ENCODE data around the gene TINAGL1.
A peak's percentile ranks its signal among the peaks of the same experiment; 100 is the strongest.

Gene TINAGL1

DNA sequence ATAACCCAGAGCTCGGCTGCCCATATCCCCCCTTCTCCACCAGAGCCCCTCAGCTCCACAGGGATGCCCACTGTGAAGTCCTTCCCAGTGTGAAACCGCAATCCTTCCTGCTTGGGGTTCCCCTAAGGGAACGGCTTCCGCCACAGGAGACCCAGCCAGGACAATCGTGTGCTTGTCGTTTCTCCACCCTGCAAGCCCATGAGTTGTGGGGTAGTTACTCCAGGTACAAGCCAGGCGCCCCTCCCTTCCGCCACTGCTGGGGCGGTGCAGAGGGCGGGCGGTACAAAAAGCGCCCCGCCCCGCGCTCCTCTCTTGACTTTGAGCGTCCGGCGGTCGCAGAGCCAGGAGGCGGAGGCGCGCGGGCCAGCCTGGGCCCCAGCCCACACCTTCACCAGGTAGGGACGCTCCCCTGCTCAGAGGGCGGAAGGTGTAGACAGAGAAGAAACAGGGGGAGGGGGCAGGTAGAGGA lies at the start of gene TINAGL1:
TSS of gene TINAGL1 (plus strand) at position 315 of the 469 bp plus-strand sequence. CDS start 634 bp downstream, outside the sequence.
- no peak for DNase-seq

- no peak for DNase-seq
Observed at GRCh38 chr1:31529999-31530684, 46.2 kb upstream of the TINAGL1 start.

DNA sequence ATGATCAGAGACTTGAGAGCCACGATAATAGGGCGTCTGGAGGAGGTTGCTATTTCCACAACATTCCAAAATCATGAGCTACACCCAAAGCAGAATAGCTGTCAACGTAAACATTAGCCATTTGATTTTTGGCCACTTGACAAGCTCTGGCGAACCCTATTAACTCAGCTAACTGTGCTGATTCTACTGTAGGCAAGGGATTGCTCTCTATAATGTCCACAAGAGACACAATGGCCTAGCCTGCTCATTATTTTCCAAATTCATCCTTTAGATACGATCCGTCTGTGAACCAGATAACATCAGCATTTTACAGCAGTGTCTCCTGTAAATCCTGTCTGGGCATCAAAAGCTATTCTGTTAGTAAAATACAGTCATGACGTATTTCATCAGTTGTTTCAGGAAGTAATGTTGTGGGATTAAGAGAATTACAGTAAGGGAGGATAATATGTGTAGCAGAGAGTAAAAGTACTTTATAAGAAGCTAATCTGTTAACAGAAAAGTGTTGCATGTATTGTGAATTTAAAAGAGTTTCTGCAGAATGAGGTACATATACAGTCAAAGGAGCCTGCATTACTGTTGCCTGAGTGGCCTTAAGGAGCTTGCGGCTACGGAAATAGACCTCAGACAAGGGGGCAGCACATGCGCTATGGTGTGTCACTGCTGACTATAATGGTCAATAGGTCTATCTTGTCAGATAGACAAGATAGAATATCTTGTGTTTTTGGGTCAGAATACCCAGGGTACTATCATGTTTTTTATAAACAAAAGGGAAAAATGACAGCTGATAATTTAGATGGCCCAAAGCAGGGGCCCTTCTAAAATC lies 44.9 kb upstream of the TINAGL1 start:
- DNase-seq: no peak

- no peak for DNase-seq
Observed at GRCh38 chr1:31532173-31532572, 44.1 kb upstream of the TINAGL1 start.

DNA sequence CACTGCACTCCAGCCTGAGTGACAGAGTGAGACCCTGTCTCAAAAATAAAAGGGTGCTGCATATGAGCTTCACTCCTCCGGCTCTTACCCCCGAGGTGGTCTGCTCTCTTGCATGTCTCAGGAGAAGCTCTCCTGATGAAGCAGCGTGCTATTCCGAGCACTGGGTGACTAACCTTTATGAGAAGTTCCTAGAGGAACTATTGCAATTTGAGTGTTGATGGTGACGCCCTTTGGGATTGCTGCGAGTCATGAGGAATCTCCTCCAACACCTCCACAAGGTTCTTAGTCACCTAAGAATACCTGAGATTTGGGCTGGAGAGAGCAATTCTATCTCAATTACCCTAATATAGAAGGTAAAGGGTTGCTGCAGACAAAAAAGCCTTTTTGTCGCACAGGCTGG lies 40.8 kb upstream of the TINAGL1 start:
- no peak for DNase-seq

DNA sequence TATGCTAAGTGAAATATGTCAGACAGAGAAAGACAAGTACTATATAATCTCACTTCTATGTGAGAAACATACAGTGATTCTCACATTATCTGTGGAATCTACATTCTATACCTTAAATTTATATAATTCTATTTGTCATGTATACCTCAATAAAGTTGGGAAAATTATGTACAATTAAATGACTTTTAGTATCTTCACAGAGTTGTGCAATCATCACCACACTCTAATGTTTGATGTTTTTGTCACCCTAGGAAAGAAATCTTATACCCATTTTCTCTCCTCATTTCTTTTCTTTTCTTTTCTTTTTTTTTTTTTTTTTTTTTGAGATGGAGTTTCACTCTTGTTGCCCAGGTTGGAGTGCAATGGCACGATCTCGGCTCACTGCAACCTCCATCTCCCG lies 37.0 kb upstream of the TINAGL1 start:
- DNase-seq: no peak

- DNase-seq: no peak
Observed at GRCh38 chr1:31541194-31541593, 35.1 kb upstream of the TINAGL1 start.

- DNase-seq: no peak
Observed at GRCh38 chr1:31545927-31546540, 30.3 kb upstream of the TINAGL1 start.

DNA sequence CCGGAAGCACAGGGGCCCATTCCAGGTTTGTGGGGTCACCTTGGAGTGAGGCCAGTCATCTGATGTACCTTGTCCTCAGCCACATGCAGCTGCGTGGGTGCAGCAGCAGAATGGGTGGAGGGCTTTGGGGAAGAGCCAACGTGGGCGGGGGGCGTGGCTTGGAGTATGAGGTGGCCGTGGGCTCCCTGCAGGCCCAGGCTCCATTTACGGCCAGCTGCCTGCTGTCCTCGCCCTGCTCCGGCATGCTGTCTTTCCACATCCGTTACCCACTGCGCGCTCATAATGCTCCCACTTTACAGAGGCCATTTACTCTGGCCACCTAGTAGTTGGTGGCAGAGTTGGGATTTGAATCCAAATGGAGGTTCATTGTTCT lies 27.8 kb upstream of the TINAGL1 start:
- no peak for DNase-seq

DNA sequence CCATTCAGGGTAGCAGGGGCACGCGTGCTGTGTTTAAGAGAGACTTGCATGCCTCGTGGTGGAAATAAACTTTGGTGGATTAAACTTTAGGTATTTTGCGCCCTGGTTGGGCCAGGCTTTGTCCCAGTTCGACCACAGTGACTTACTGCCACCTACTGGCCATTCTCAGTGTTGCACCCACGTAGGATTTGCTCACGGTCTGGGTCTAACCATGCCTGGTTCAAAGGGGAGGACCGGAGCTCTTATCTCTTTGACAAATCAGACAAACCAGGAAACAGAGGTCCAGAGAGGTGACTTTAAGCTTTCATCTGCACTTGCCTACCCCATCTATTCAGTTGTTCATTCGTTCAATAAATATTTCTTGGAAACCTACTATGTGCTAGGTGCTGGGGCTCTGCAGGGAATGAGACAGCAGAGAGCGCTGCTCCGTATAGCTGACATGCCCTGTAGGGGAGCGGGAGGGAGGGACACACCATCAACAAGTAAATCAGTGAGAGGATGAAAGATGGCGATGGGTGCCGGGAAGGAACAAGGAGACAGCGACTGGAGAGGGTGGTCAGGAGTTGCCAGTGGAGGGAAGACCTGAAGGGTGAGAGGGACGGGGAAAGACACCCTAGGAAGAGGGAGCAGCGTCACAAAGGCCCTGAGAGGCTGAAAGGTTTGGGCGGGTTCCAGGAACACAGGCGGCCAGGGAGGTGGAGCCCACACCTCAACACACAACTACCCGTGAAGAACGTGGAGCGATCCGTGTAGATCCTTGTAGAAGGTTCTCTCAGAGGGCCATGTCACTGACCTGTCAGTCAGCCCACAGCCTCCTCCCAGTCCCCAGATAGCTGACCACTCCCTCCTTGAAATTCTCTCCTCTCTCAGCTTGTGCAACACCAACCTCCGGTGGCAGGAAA lies 27.2 kb upstream of the TINAGL1 start:
- DNase-seq: peak; percentile 56

GRCh38 chr1:31549809-31550620 lies 26.3 kb upstream of the TINAGL1 start:
- DNase-seq: no peak

GRCh38 chr1:31551208-31551607 lies 25.1 kb upstream of the TINAGL1 start:
- DNase-seq: no peak

DNA sequence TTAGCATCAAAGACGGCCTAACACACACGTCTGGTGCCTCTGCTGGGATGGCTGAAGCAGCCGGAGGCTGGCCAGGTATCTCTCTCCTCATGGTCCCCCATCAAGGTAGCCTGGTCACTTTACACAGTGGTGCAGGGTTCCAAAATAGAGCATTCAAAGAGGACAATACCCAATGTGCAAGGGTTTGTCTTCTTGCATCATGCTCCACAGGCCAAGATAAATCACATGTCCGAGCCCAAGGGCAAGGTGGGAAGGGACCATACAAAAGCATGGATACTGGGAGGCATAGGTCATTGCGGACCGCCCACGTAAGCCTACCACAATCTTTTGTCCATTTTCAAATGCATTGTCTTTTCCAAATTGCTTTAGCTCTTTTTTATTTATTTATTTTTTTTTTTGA lies 23.8 kb upstream of the TINAGL1 start:
- DNase-seq: no peak

- no peak for DNase-seq
Observed at GRCh38 chr1:31556481-31557006, 19.8 kb upstream of the TINAGL1 start.

GRCh38 chr1:31559715-31560114 lies 16.6 kb upstream of the TINAGL1 start:
- no peak for DNase-seq

GRCh38 chr1:31560394-31560793 lies 15.9 kb upstream of the TINAGL1 start:
- DNase-seq: no peak

DNA sequence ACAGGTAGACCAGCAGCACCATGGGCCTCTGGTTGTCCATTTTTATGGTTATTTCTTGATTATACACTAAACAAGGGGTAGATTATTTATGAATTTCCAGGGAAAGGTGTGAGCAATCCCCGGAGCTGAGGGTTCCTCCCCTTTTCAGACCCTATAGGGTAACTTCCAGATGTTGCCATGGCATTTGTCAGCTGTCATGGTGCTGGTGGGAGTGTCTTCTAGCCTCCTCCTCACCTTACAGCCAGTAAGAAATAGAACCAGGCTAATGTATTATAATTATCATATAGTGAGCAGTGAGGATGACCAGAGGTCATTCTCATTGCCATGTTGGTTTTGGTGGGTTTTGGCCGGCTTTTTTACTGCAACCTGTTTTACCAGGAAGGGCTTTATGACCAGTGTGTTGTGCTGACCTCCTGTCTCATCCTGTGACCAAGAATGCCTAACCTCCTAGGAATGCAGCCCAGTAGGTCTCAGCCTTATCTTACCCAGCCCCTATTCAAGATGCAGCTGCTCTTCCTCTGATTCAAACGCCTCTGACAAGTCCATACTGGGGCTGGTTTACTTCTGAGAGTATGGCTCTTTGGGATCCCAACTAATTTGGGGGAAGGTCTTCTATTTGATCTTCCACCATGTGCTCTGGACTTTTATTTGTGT lies 13.5 kb upstream of the TINAGL1 start:
- no peak for DNase-seq

GRCh38 chr1:31564606-31564989 lies 11.7 kb upstream of the TINAGL1 start:
- no peak for DNase-seq

GRCh38 chr1:31567956-31568570 lies 8.3 kb upstream of the TINAGL1 start:
- no peak for DNase-seq

DNA sequence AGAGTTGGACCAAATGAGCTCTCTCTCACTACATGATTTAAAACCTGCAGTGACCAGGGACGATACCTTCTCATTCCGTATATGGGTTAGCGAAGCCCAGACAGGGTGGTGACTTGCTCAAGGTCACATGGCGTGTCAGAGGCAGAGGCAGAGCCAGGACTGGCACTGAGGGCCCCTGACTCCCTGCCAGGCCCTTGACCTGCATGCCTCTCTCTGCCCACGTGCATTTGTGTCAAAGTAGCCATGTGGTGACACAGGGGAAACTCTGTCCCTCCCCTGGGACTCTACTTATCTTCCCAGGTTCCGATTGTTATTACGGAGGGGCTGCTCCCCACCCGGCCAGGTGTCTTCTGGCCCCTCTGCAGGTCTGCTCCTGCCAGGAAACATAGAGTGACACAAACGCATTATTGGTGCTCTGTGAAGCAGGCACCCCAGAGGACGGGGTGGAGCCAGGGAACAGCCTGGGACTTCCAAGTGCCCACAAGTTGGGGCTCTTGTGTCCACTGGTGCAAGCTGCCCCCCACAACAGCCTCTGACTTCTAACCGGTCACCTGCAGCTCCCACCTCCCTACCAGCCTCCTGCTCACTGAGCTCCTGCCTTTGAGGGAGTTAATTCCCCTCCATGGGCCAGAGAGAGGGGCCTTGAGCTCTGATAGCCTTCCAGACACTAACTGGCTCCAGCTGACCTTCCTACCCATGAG lies 7.3 kb upstream of the TINAGL1 start:
- DNase-seq: no peak

All from NCI-H1048 (cell line).